ENCODE measurements around the gene DNAH17. TPM values are rescaled to one million over a fixed set of nuclear protein-coding genes. Genes with fewer than 3 reads are reported as not detected.

Gene DNAH17
- total RNA-seq, 1 donor from 2014 or later: 0.54 TPM

- Mint-ChIP-seq H3K36me3 (ENCODE audit: unreplicated experiment) (no peaks in the 10 kb centered on the region), H3K9me3 (ENCODE audit: unreplicated experiment) (no peaks in the 10 kb centered on the region), H3K27me3 (ENCODE audit: unreplicated experiment) (no peaks in the 10 kb centered on the region), H3K27ac (ENCODE audit: unreplicated experiment) (no peak overlapping the region), H3K4me3 (ENCODE audit: unreplicated experiment) (no peak overlapping the region), H3K4me1 (ENCODE audit: unreplicated experiment) (peaks cover 10% of the 10 kb centered on the region)
- no peak for DNase-seq (ENCODE audit: extremely low spot score, unreplicated experiment)
- no peak for TF ChIP-seq CTCF (IDR thresholded peaks at IDR 0.05)
These were observed 77.3 kb downstream of the DNAH17 start for GRCh38 chr17:78499715-78500540.

- DNase-seq (ENCODE audit: extremely low spot score, unreplicated experiment): no peak
- no peaks in the 10 kb centered on the region for H3K36me3 Mint-ChIP-seq (ENCODE audit: unreplicated experiment)
- H3K4me3 Mint-ChIP-seq (ENCODE audit: unreplicated experiment): no peak overlapping the region
- H3K27ac Mint-ChIP-seq (ENCODE audit: unreplicated experiment): no peak overlapping the region
- no peak for TF ChIP-seq CTCF (IDR thresholded peaks at IDR 0.05)
- no peaks in the 10 kb centered on the region for H3K27me3 Mint-ChIP-seq (ENCODE audit: unreplicated experiment)
- no peaks in the 10 kb centered on the region for H3K9me3 Mint-ChIP-seq (ENCODE audit: unreplicated experiment)
- peaks cover 10% of the 10 kb centered on the region for H3K4me1 Mint-ChIP-seq (ENCODE audit: unreplicated experiment)
These were observed 78.3 kb downstream of the DNAH17 start for GRCh38 chr17:78498848-78499247.

GRCh38 chr17:78497115-78497540 is 80.1 kb downstream of the DNAH17 start:
- peak; percentile 86 for TF ChIP-seq CTCF (IDR thresholded peaks at IDR 0.05)
- Mint-ChIP-seq H3K4me3 (ENCODE audit: unreplicated experiment) (no peak overlapping the region), H3K27ac (ENCODE audit: unreplicated experiment) (no peak overlapping the region), H3K4me1 (ENCODE audit: unreplicated experiment) (peaks cover 16% of the 10 kb centered on the region), H3K9me3 (ENCODE audit: unreplicated experiment) (no peaks in the 10 kb centered on the region), H3K27me3 (ENCODE audit: unreplicated experiment) (no peaks in the 10 kb centered on the region), H3K36me3 (ENCODE audit: unreplicated experiment) (no peaks in the 10 kb centered on the region)
- peak; percentile 91 for DNase-seq (ENCODE audit: extremely low spot score, unreplicated experiment)

- no peak for DNase-seq (ENCODE audit: extremely low spot score, unreplicated experiment)
- no peaks in the 10 kb centered on the region for H3K36me3 Mint-ChIP-seq (ENCODE audit: unreplicated experiment)
- no peak overlapping the region for H3K4me3 Mint-ChIP-seq (ENCODE audit: unreplicated experiment)
These were observed 80.9 kb downstream of the DNAH17 start for GRCh38 chr17:78496311-78496710.

More at GRCh38 chr17:78496311-78496710, 80.9 kb downstream of the DNAH17 start:
- H3K9me3 Mint-ChIP-seq (ENCODE audit: unreplicated experiment): no peaks in the 10 kb centered on the region
- TF ChIP-seq CTCF (IDR thresholded peaks at IDR 0.05): no peak
- H3K4me1 Mint-ChIP-seq (ENCODE audit: unreplicated experiment): peaks cover 16% of the 10 kb centered on the region
- no peaks in the 10 kb centered on the region for H3K27me3 Mint-ChIP-seq (ENCODE audit: unreplicated experiment)
- H3K27ac Mint-ChIP-seq (ENCODE audit: unreplicated experiment): no peak overlapping the region

All from osteocyte (in vitro differentiated cells).